Trophoblast cell (in vitro differentiated cells and primary cell): ENCODE results near the gene OLFM2.
"Not testable (repeated sequence)": the region's sequence is repeated elsewhere in the genome, so short reads cannot be mapped to it uniquely, and the experiment has no call there.

Experiments used
- DNase-seq, 2 donors: peaks; one replicate each; pipeline ENCODE4 v3.0.0-alpha.2; 2016
- H2AFZ ChIP-seq: 2 replicates; pipeline ENCODE4 v1.6.1; 2013; ENCODE audit warnings: low read length, moderate library complexity, mild to moderate bottlenecking; ENCODE audit not compliant: insufficient read depth, poor library complexity
- H2AK5ac ChIP-seq: 2 replicates; pipeline ENCODE4 v1.6.1; 2013; ENCODE audit warnings: mild to moderate bottlenecking, low read length
- H2BK120ac ChIP-seq: 2 replicates; pipeline ENCODE4 v1.6.1; 2013; ENCODE audit warnings: low read length, mild to moderate bottlenecking, moderate library complexity; ENCODE audit not compliant: insufficient read depth, poor library complexity
- H2BK12ac ChIP-seq: 2 replicates; pipeline ENCODE4 v1.6.1; 2013; ENCODE audit warnings: mild to moderate bottlenecking, low read length, moderate library complexity
- H2BK5ac ChIP-seq: 2 replicates; pipeline ENCODE4 v1.6.1; 2013; ENCODE audit warnings: low read length, low read depth, moderate library complexity, mild to moderate bottlenecking; ENCODE audit not compliant: poor library complexity
- H3K14ac ChIP-seq: 2 replicates; pipeline ENCODE4 v1.6.1; 2013; ENCODE audit warnings: mild to moderate bottlenecking, low read length
- H3K18ac ChIP-seq: 2 replicates; pipeline ENCODE4 v1.6.1; 2013; ENCODE audit warnings: mild to moderate bottlenecking, low read length
- H3K23ac ChIP-seq: 2 replicates; pipeline ENCODE4 v1.6.1; 2013; ENCODE audit warnings: low read length
- H3K27ac ChIP-seq: 2 replicates; pipeline ENCODE4 v1.5.1; 2013; ENCODE audit warnings: low read depth, mild to moderate bottlenecking, inconsistent platforms, low read length, moderate library complexity
- H3K27me3 ChIP-seq: 2 replicates; pipeline ENCODE4 v1.6.1; 2013; ENCODE audit warnings: inconsistent platforms, mild to moderate bottlenecking, low read length, moderate library complexity; ENCODE audit not compliant: insufficient read depth
- H3K36me3 ChIP-seq, 2 experiments: 1 replicate in 1 of 2; 2 replicates in 1 of 2; pipeline ENCODE4 v1.6.1; 2013; ENCODE audit warnings: low read length in 2 of 2, mild to moderate bottlenecking in 2 of 2, moderate library complexity in 1 of 2; ENCODE audit not compliant: insufficient read depth in 2 of 2, control insufficient read depth in 1 of 2
- H3K4ac ChIP-seq: 2 replicates; pipeline ENCODE4 v1.6.1; 2013; ENCODE audit warnings: low read depth, mild to moderate bottlenecking, low read length, moderate library complexity
- H3K4me1 ChIP-seq, 2 experiments: 1 replicate in 1 of 2; 2 replicates in 1 of 2; pipeline ENCODE4 v1.6.1; 2013; ENCODE audit warnings: low read length in 2 of 2, mild to moderate bottlenecking in 2 of 2, moderate library complexity in 1 of 2; ENCODE audit not compliant: insufficient read depth in 2 of 2, control insufficient read depth in 1 of 2
- H3K4me2 ChIP-seq: 2 replicates; pipeline ENCODE4 v1.6.1; 2013; ENCODE audit warnings: inconsistent platforms, mild to moderate bottlenecking, low read length, moderate library complexity
- H3K4me3 ChIP-seq: 2 replicates; pipeline ENCODE4 v1.5.1; 2013; ENCODE audit warnings: mild to moderate bottlenecking, low read depth, low read length, inconsistent platforms
- H3K79me1 ChIP-seq: one replicate; pipeline ENCODE4 v1.6.1; 2013; ENCODE audit warnings: low read length
- H3K79me2 ChIP-seq: 2 replicates; pipeline ENCODE4 v1.6.1; 2013; ENCODE audit warnings: low read length, mild to moderate bottlenecking; ENCODE audit not compliant: control insufficient read depth, insufficient read depth, poor library complexity
- H3K9ac ChIP-seq: 2 replicates; pipeline ENCODE4 v1.6.1; 2013; ENCODE audit warnings: mild to moderate bottlenecking, low read length
- H3K9me3 ChIP-seq: 2 replicates; pipeline ENCODE4 v1.6.1; 2013; ENCODE audit warnings: low read depth, mild to moderate bottlenecking, control low read depth, inconsistent platforms, low read length; ENCODE audit not compliant: insufficient read depth
- H4K12ac ChIP-seq: 2 replicates; pipeline ENCODE4 v1.6.1; 2013; ENCODE audit warnings: low read depth, mild to moderate bottlenecking, low read length, moderate library complexity
- H4K8ac ChIP-seq: 2 replicates; pipeline ENCODE4 v1.6.1; 2013; ENCODE audit warnings: low read depth, mild to moderate bottlenecking, low read length, moderate library complexity
- H4K91ac ChIP-seq: one replicate; pipeline ENCODE4 v1.6.1; 2013; ENCODE audit warnings: low read depth, mild to moderate bottlenecking, low read length, moderate library complexity
- WGBS: extraction: QIAGEN DNeasy Blood & Tissue Kit; methylation state at CpG from one replicate; pipeline ENCODE4 v1.1.7; 2013; ENCODE audit warnings: missing lambda C conversion rate; ENCODE audit not compliant: insufficient read length, insufficient coverage; ENCODE audit errors: extremely low coverage; 5-methylcytosine and 5-hydroxymethylcytosine counted together

Gene OLFM2

DNA sequence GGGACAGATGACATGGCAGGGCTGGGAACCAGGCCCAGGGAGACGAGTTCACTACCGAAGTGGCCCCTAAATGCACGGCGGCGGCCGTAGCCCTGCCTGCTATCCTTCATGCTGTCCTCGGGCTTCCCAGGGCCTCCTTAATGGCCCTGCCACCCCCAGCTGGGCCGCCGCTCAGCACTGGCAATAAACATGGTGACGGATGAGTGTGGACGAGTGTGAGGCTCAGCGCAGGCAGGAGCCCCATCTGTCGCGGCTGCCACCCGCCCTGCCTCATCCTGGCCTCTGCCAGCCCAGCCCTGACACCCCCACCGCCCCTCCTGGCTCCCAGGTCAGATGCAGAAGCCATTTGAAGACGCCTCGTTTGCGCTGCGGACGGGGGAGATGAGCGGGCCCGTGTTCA lies 87.6 kb downstream of the OLFM2 start:
- H4K8ac ChIP-seq: no peak overlapping the region
- H4K91ac ChIP-seq: no peak overlapping the region
- H4K12ac ChIP-seq: no peak overlapping the region
- no peaks in the 10 kb centered on the region for H3K79me2 ChIP-seq
- H3K14ac ChIP-seq: no peak overlapping the region
- H3K18ac ChIP-seq: no peak overlapping the region
- DNase-seq: no peak
- H3K4me2 ChIP-seq: no peak overlapping the region
- no peak overlapping the region for H2BK5ac ChIP-seq
- H2BK120ac ChIP-seq: no peak overlapping the region
- peaks cover 0 to 1% of the 10 kb centered on the region in 2 experiments for H3K4me1 ChIP-seq
- H3K79me1 ChIP-seq: no peaks in the 10 kb centered on the region
- no peaks in the 10 kb centered on the region for H3K27me3 ChIP-seq
- no peak overlapping the region for H3K27ac ChIP-seq
- no peak overlapping the region for H3K4me3 ChIP-seq
- H2BK12ac ChIP-seq: no peak overlapping the region
- H3K36me3 ChIP-seq: peaks cover 29 to 42% of the 10 kb centered on the region in 2 experiments
- H3K23ac ChIP-seq: no peak overlapping the region
- H2AK5ac ChIP-seq: no peak overlapping the region
- no CpG with 5 or more reads among the region's 23 CpGs for WGBS
- no peak overlapping the region for H3K9ac ChIP-seq
- H2AFZ ChIP-seq: no peak overlapping the region
- peaks cover 2% of the 10 kb centered on the region for H3K9me3 ChIP-seq
- no peak overlapping the region for H3K4ac ChIP-seq

DNA sequence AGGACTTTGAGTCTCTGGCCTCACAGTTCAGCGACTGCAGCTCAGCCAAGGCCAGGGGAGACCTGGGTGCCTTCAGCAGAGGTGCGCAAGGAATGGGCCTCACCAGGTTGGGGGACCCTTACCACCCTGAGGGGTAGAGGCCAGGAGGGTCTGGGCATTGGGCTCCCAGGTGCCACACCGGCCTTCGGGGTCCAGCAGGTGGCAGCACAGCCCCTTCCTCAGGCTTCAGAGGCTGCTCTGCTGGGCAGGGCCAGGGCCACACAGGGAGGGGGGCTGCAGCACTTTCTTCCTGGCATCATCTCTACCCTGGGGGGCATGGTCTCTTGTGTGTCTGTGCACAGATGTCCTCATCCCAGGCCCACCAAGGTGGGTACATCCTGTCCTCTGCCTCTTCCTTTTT lies 88.3 kb downstream of the OLFM2 start:
- no peak overlapping the region for H3K4me3 ChIP-seq
- peaks cover 2% of the 10 kb centered on the region for H3K9me3 ChIP-seq
- no peak overlapping the region for H3K23ac ChIP-seq
- H3K9ac ChIP-seq: no peak overlapping the region
- H2AK5ac ChIP-seq: no peak overlapping the region
- no peak overlapping the region for H2BK12ac ChIP-seq
- no peak overlapping the region for H3K4ac ChIP-seq
- peaks cover 34 to 48% of the 10 kb centered on the region in 2 experiments for H3K36me3 ChIP-seq
- DNase-seq: no peak
- H3K4me1 ChIP-seq: peaks cover 0 to 1% of the 10 kb centered on the region in 2 experiments
- H3K79me2 ChIP-seq: no peaks in the 10 kb centered on the region
- H3K79me1 ChIP-seq: no peaks in the 10 kb centered on the region
- H2AFZ ChIP-seq: no peak overlapping the region
- WGBS: no CpG with 5 or more reads among the region's 4 CpGs
- no peak overlapping the region for H3K14ac ChIP-seq
- no peak overlapping the region for H2BK5ac ChIP-seq
- H2BK120ac ChIP-seq: no peak overlapping the region
- H3K4me2 ChIP-seq: no peak overlapping the region
- H3K27me3 ChIP-seq: no peaks in the 10 kb centered on the region
- H3K18ac ChIP-seq: no peak overlapping the region
- no peak overlapping the region for H4K12ac ChIP-seq
- no peak overlapping the region for H3K27ac ChIP-seq
- no peak overlapping the region for H4K8ac ChIP-seq
- no peak overlapping the region for H4K91ac ChIP-seq

DNA sequence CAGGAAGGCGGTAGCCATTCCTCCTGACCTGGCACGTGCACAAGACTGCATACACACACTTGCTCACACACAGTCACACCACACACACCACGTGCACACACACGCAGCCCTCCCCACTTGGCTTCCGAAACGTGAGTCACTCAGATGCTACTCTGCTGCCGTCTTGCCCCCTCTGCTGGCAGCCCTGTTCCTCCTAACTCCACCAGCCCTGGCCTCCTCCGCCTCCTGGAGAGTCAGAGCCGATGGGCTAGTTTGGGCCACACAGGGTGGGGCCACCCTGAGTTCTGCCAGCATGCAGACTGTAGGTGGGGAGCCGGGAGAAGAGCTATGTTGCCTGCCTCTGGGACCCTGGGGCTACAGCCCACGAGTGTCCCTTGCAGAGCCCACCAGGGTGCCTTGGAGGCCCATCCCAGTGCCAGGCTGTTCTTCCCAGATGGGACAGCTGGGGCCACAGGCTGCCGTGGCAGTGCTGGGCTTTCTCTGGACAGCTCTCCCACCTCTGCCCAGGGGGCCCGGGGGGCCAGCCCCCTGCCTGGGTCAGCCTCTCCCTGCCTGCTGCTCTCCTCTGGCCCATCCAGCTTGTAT lies 89.1 kb downstream of the OLFM2 start:
- no peak overlapping the region for H3K27ac ChIP-seq
- peak; percentile 11 to 40 for DNase-seq
- no peak overlapping the region for H2AK5ac ChIP-seq
- no peak overlapping the region for H2BK12ac ChIP-seq
- no peak overlapping the region for H3K4me2 ChIP-seq
- no peak overlapping the region for H2BK120ac ChIP-seq
- H2AFZ ChIP-seq: no peak overlapping the region
- no peaks in the 10 kb centered on the region for H3K79me2 ChIP-seq
- H4K8ac ChIP-seq: no peak overlapping the region
- peak overlapping the region; percentile 0 for H4K12ac ChIP-seq
- no peak overlapping the region for H3K23ac ChIP-seq
- no peak overlapping the region for H3K4me3 ChIP-seq
- peaks cover 2% of the 10 kb centered on the region for H3K9me3 ChIP-seq
- H2BK5ac ChIP-seq: no peak overlapping the region
- H4K91ac ChIP-seq: no peak overlapping the region
- H3K4ac ChIP-seq: no peak overlapping the region
- no peaks in the 10 kb centered on the region for H3K79me1 ChIP-seq
- no peak overlapping the region for H3K14ac ChIP-seq
- H3K18ac ChIP-seq: no peak overlapping the region
- peaks cover 43 to 57% of the 10 kb centered on the region in 2 experiments for H3K36me3 ChIP-seq
- H3K9ac ChIP-seq: no peak overlapping the region
- WGBS: no CpG with 5 or more reads among the region's 13 CpGs
- no peaks in the 10 kb centered on the region for H3K27me3 ChIP-seq
- no peaks in the 10 kb centered on the region for H3K4me1 ChIP-seq

DNA sequence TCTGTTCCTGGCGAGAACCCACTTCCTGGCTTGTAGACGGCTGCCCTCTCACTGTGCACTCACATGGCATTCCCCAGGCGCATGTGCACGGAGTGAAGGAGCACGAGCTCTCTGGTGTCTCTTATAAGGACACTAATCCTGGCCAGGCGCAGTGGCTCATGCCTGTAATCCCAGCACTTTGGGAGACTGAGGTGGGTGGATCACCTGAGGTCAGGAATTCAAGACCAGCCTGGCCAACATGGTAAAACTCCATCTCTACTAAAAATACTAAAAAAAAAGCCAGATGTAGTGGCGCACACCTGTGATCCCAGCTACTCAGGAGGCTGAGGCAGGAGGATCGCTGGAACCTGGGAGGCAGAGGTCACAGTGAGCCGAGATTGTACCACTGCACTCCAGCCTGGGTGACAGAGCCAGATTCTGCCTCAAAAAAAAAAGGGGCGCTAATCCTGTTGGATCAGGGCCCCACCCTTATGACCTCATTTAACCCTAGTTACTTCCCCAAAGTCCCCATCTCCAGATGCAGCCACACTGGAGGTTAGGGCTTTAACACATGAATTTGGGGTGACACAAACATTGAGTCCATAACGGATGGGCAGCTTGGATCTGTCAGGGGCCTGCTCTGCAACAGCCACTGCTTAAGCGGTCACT lies 92.6 kb downstream of the OLFM2 start:
- H2BK5ac ChIP-seq, H3K4me1 ChIP-seq, H3K9ac ChIP-seq, H2AFZ ChIP-seq, H3K23ac ChIP-seq, H3K14ac ChIP-seq, H2BK12ac ChIP-seq, H3K79me2 ChIP-seq, H3K4ac ChIP-seq, H2AK5ac ChIP-seq, H3K9me3 ChIP-seq, H3K18ac ChIP-seq, H4K91ac ChIP-seq, H4K8ac ChIP-seq, H3K27ac ChIP-seq, H4K12ac ChIP-seq, DNase-seq, H3K4me3 ChIP-seq, H3K4me2 ChIP-seq, H3K27me3 ChIP-seq, H2BK120ac ChIP-seq, H3K79me1 ChIP-seq: not testable (repeated sequence)
- no CpG with 5 or more reads among the region's 12 CpGs for WGBS
- peaks cover 60 to 79% of the 10 kb centered on the region in 2 experiments for H3K36me3 ChIP-seq
